Measurements from ENCODE around the gene ZSCAN22. TPM values are rescaled to one million over a fixed set of nuclear protein-coding genes. Genes with fewer than 3 reads are reported as not detected.

Gene ZSCAN22
- total RNA-seq, 1 experiment from 2014 or later: 4.6 TPM

DNA sequence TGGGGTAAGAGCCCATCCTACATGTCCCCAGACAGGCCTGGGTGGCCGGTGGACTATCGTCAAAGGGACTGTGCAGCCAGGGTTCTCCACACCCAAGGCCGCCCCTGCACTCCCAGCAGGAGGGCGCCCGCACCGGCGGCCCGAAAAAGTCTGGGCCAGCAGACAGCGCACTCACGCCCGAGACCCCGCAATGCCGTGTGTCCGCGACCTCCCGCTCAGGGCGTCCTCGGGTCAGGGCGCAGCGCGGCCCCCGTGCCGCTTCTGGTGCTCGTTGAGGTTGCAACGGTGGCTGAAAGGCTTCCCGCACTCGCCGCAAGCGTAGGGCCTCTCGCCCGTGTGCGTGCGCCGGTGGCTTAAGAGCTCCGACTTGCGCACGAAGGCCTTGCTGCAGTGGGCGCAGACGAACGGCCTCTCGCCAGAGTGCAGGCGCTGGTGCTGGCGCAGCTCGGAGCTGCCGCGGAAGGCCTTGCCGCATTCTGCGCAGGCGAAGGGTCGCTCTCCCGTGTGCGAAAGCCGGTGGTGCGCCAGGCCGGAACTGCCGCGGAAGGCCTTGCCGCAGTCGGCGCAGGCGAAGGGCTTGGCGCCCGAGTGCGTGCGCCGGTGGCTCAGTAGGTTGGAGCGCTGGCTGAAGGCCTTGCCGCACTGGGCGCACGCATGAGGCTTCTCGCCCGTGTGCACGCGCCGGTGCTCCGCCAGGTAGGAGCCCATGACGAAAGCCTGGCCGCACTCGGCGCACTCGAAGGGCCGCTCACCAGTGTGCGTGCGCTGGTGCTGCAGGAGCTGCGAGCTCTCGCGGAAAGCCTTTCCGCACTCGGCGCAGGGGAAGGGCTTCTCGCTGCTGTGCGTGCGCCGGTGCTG lies 29.3 kb downstream of the ZSCAN22 start:
- Histone ChIP-seq H3K9ac (ENCODE audit: low read length) (no peak overlapping the region), H4K20me1 (ENCODE audit: insufficient read depth) (no peaks in the 10 kb centered on the region), H3K27ac (ENCODE audit: low read depth, low read length) (no peak overlapping the region), H3K9me2 (ENCODE audit: insufficient read depth) (no peaks in the 10 kb centered on the region), H3K36me3 (ENCODE audit: control insufficient read depth in 1 of 2, insufficient read depth in 2 of 2, low read length in 2 of 2) (no peaks in the 10 kb centered on the region), H3K4me1 (ENCODE audit: control insufficient read depth in 1 of 2, insufficient read depth in 2 of 2, low read length in 2 of 2) (peaks cover 2% of the 10 kb centered on the region in 2 experiments; a peak in 3 of 4 replicates), H3K4me3 (replicated peaks in 1 of 2; ENCODE audit: low read depth in 1 of 2, low read length in 2 of 2) (no peak overlapping the region), H3K27me3 (ENCODE audit: insufficient read depth, low read length) (no peaks in the 10 kb centered on the region), H3K79me2 (ENCODE audit: insufficient read depth, low read length) (no peaks in the 10 kb centered on the region), H3K4me2 (ENCODE audit: low read length) (no peak overlapping the region), H2AFZ (ENCODE audit: low read depth, low read length, poor library complexity, severe bottlenecking) (no peak overlapping the region), H3K9me3 (ENCODE audit: control insufficient read depth in 1 of 2, insufficient read depth in 1 of 2, low read depth in 1 of 2, low read length in 2 of 2) (no peaks in the 10 kb centered on the region)
- no TSS peak for BruUV-seq (replicated peaks)
- CTCF ChIA-PET: no interaction called here
- POLR2A ChIA-PET: no interaction called here
- intact Hi-C loops (cut with micrococcal nuclease): no loop called here
- RAD21 ChIA-PET (ENCODE audit: low non-redundant PET in 1 of 2, low total read pairs in 2 of 2, uncharacterized antibody in 2 of 2, unreplicated experiment in 2 of 2): no interaction called here
- no peak for ATAC-seq
- DNase-seq (ENCODE audit: low read depth, low spot score): no peak
- TF ChIP-seq SP1 (IDR thresholded peaks at IDR 0.05; ENCODE audit: low read depth) (no peak), ZFX (IDR thresholded peaks at IDR 0.05) (no peak), EZH2 (IDR thresholded peaks at IDR 0.05) (no peak), SRF (IDR thresholded peaks at IDR 0.05; ENCODE audit: low read depth) (no peak), ZNF274 (IDR thresholded peaks at IDR 0.05; ENCODE audit: low read depth, low read length) (no peak), FOSL1 (IDR thresholded peaks at IDR 0.05; ENCODE audit: low read depth) (no peak), POLR2A (IDR thresholded peaks at IDR 0.05; ENCODE audit: borderline replicate concordance, extremely low read depth, insufficient read depth, insufficient read length) (no peak), SIN3A (IDR thresholded peaks at IDR 0.05; ENCODE audit: low read depth) (no peak), JUND (IDR thresholded peaks at IDR 0.05) (no peak)
- TF ChIP-seq, protein P1, sequence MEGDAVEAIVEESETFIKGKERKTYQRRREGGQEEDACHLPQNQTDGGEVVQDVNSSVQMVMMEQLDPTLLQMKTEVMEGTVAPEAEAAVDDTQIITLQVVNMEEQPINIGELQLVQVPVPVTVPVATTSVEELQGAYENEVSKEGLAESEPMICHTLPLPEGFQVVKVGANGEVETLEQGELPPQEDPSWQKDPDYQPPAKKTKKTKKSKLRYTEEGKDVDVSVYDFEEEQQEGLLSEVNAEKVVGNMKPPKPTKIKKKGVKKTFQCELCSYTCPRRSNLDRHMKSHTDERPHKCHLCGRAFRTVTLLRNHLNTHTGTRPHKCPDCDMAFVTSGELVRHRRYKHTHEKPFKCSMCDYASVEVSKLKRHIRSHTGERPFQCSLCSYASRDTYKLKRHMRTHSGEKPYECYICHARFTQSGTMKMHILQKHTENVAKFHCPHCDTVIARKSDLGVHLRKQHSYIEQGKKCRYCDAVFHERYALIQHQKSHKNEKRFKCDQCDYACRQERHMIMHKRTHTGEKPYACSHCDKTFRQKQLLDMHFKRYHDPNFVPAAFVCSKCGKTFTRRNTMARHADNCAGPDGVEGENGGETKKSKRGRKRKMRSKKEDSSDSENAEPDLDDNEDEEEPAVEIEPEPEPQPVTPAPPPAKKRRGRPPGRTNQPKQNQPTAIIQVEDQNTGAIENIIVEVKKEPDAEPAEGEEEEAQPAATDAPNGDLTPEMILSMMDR (IDR thresholded peaks at IDR 0.05 in 2 of 3, conservative IDR thresholded peaks at IDR 0.05 in 1 of 3; ENCODE audit: borderline replicate concordance in 1 of 3, insufficient read depth in 1 of 3, low read depth in 2 of 3, low read length in 2 of 3): no peak
